Stimulated activated memory B cell treated with anti-CD40 and anti-IgM and Interleukin-4, amounts not matched to agents 10 μg/mL and 1 μg/mL and 100 μg/mL, for 72 hours (primary cell): ENCODE measurements around the gene ETFB.

Experiments used
- ATAC-seq: fragments of 150-1000 bp; cut with Tn5 transposase; 2 replicates; pipeline ENCODE4 v1.10.0; 2021
- H3K27ac Mint-ChIP-seq: one replicate; pipeline ENCODE4 v1.8.0; 2022; ENCODE audit warnings: mild to moderate bottlenecking, mixed read lengths
- H3K27me3 Mint-ChIP-seq: one replicate; pipeline ENCODE4 v1.8.0; 2022; ENCODE audit warnings: mixed read lengths
- H3K36me3 Mint-ChIP-seq: one replicate; pipeline ENCODE4 v1.8.0; 2022; ENCODE audit warnings: mixed read lengths
- H3K4me1 Mint-ChIP-seq: one replicate; pipeline ENCODE4 v1.8.0; 2022; ENCODE audit warnings: mixed read lengths
- H3K4me3 Mint-ChIP-seq: one replicate; pipeline ENCODE4 v1.8.0; 2022; ENCODE audit warnings: mild to moderate bottlenecking, moderate library complexity, mixed read lengths
- H3K9me3 Mint-ChIP-seq: one replicate; pipeline ENCODE4 v1.8.0; 2022; ENCODE audit warnings: mixed read lengths

ETFB gene

GRCh38 chr19:51366389-51367254 lies 434 bp upstream of the ETFB start:
- peaks cover 61% of the 10 kb centered on the region for H3K4me1 Mint-ChIP-seq
- H3K9me3 Mint-ChIP-seq = no peaks in the 10 kb centered on the region
- peak; percentile 78 for ATAC-seq
- peak overlapping the region; percentile 94 for H3K4me3 Mint-ChIP-seq
- no peaks in the 10 kb centered on the region for H3K36me3 Mint-ChIP-seq
- H3K27ac Mint-ChIP-seq = peak overlapping the region; percentile 89
- H3K27me3 Mint-ChIP-seq = no peaks in the 10 kb centered on the region

- Mint-ChIP-seq H3K9me3 (no peaks in the 10 kb centered on the region), H3K4me1 (peaks cover 55% of the 10 kb centered on the region), H3K4me3 (peak overlapping the region; percentile 94), H3K27ac (peak overlapping the region; percentile 89), H3K27me3 (no peaks in the 10 kb centered on the region), H3K36me3 (no peaks in the 10 kb centered on the region)
- ATAC-seq = no peak
These were observed 800 bp downstream of the ETFB start for GRCh38 chr19:51365211-51365964.

DNA sequence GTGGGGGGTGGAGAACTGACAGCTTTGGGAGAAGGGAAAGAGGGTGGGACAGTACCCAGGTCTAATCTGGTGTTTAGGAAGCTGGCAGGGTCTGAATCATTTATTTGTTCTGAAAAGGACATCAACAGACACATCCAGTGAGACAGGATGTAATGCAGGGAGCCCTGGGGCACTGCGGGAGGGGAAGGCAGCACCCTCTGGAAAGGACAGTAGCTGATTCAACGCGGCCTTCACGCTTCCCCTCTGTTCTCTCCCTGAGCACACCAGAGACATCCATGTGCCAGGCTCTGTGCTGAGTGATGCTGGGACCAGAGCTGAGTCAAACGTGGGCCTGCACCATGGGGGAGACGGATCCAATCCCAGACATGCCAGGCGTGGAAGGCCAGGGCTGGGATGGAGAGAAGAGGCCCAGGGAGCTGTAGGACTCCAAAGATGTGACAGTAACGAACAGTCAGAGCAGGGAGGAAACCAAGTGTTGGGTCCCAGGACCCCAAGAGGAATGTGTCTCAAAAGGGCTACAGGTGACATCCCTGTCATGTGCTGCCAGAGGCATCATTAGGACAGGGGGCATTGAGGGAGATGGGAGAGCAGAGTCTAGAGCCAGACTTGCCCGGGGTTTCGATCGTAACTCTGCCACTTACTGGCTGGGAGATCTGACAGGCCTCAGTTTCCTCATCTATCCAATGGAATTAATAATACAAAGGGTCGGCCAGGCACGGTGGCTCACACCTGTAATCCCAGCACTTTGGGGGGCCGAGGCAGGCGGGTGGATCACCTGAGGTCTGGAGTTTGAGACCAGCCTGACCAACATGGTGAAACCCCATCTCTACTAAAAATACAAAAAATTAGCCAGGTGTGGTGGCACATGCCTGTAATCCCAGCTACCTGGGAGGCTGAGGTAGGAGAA lies 1.7 kb downstream of the ETFB start:
- no peaks in the 10 kb centered on the region for H3K9me3 Mint-ChIP-seq
- no peaks in the 10 kb centered on the region for H3K36me3 Mint-ChIP-seq
- H3K27ac Mint-ChIP-seq = peak overlapping the region; percentile 80
- H3K27me3 Mint-ChIP-seq = no peaks in the 10 kb centered on the region
- peak overlapping the region; percentile 8 for H3K4me3 Mint-ChIP-seq
- no peak for ATAC-seq
- peaks cover 52% of the 10 kb centered on the region for H3K4me1 Mint-ChIP-seq

DNA sequence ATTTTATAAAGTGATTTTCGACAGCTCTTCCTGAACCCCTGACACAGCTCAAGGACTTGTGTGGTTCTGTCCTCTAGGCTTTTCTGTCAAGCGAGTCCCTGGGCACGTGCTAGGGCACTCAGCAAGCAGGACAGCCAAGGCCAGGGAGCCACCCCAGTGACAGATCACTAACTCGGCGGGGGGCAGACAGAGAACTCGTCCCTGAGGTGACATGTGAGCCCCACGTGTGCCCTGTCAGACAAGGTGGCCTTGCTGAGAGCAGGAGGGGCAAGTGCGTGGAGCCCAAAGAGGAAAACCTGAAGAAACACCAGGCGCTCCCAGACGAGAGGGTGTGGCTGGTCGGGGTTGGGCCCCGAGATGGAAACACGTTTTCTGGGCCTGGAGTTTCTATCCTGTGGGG lies 4.9 kb downstream of the ETFB start:
- ATAC-seq = no peak
- H3K36me3 Mint-ChIP-seq = peaks cover 15% of the 10 kb centered on the region
- H3K27ac Mint-ChIP-seq = no peak overlapping the region
- no peaks in the 10 kb centered on the region for H3K27me3 Mint-ChIP-seq
- no peak overlapping the region for H3K4me3 Mint-ChIP-seq
- no peaks in the 10 kb centered on the region for H3K9me3 Mint-ChIP-seq
- peaks cover 39% of the 10 kb centered on the region for H3K4me1 Mint-ChIP-seq

- H3K27ac Mint-ChIP-seq = no peak overlapping the region
- no peak for ATAC-seq
- no peak overlapping the region for H3K4me3 Mint-ChIP-seq
- peaks cover 17% of the 10 kb centered on the region for H3K36me3 Mint-ChIP-seq
- H3K27me3 Mint-ChIP-seq = no peaks in the 10 kb centered on the region
- H3K9me3 Mint-ChIP-seq = no peaks in the 10 kb centered on the region
- peaks cover 27% of the 10 kb centered on the region for H3K4me1 Mint-ChIP-seq
These were observed 6.9 kb downstream of the ETFB start for GRCh38 chr19:51359294-51359693.

DNA sequence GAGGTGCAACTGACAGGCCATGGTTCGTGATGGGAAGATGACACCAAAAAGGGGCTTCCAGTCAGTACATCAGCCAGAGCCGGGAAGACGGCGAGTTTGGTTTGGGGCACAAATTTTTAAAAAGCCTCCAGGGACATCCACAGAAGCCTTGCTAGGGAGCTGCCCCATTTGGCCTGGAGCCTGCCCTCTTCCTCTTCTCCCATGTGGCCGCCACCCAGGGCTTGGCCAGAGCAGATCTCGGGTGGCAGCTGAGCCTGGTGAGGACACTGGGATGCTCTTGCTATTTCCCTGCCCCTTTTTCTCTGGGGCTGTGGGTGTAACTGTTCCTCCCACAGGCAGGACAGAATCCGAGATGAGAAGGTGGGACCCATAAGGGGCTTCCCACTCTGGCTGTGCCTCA lies 8.2 kb downstream of the ETFB start:
- H3K9me3 Mint-ChIP-seq = no peaks in the 10 kb centered on the region
- ATAC-seq = no peak
- peaks cover 22% of the 10 kb centered on the region for H3K36me3 Mint-ChIP-seq
- no peak overlapping the region for H3K4me3 Mint-ChIP-seq
- peaks cover 13% of the 10 kb centered on the region for H3K4me1 Mint-ChIP-seq
- H3K27ac Mint-ChIP-seq = no peak overlapping the region
- H3K27me3 Mint-ChIP-seq = no peaks in the 10 kb centered on the region

DNA sequence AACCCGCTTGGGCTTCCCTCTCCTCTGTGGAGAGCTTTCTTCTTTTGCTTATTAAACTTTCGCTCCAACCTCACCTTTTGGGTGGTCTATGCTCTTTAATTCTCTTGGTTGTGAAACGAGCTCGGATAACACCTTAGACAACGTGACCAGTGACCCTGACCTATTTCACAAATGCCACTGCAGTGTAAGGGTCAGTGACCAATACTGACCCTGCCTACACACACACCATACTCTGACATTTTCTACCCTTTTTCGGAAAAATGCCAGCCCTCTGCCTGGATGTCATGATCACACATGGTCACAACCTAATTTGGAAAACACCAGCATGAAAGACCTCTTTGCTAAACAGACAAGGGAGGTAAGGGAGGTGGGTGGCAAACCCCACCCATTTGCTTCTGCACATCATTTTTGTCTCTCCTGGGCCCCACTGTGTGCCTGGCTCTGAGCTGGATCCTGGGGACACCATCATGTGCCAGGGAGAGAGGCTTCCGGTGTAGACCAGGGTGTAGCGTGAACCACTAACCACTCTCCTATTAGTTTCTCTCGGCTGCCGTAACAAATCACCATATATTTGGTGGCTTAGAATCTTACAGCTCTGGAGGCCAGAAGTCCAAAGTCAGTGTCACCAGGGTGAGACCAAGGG lies 9.9 kb downstream of the ETFB start:
- Mint-ChIP-seq H3K27me3 (no peaks in the 10 kb centered on the region), H3K36me3 (peaks cover 37% of the 10 kb centered on the region), H3K4me1 (peaks cover 7% of the 10 kb centered on the region), H3K9me3 (no peaks in the 10 kb centered on the region), H3K27ac (no peak overlapping the region), H3K4me3 (no peak overlapping the region)
- ATAC-seq = no peak

DNA sequence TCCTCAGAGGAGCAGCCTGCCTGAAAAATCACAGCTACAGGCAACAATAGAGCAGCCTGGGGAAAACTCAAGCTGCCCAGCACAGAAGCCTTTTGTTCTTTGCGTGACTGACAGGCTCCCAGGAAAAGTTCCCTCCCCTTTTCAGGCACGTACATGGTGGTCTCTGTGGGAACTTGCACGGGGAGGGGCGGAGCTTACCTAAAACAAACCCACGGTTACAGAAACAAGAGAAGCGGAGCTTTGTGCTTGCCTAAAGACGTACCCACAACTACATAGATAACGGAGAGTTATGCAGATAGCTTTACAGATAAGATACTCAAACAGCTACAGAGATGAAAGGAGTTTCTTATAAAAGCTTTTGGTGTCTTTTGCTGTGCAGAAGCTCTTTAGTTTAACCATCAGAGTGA lies 11.4 kb downstream of the ETFB start:
- peaks cover 51% of the 10 kb centered on the region for H3K36me3 Mint-ChIP-seq
- ATAC-seq = no peak
- H3K9me3 Mint-ChIP-seq = no peaks in the 10 kb centered on the region
- no peak overlapping the region for H3K27ac Mint-ChIP-seq
- H3K4me1 Mint-ChIP-seq = no peaks in the 10 kb centered on the region
- no peak overlapping the region for H3K4me3 Mint-ChIP-seq
- no peaks in the 10 kb centered on the region for H3K27me3 Mint-ChIP-seq

GRCh38 chr19:51354103-51354741 lies 12.0 kb downstream of the ETFB start:
- Mint-ChIP-seq H3K27me3 (no peaks in the 10 kb centered on the region), H3K4me1 (no peaks in the 10 kb centered on the region), H3K36me3 (peaks cover 54% of the 10 kb centered on the region), H3K4me3 (no peak overlapping the region), H3K27ac (peak overlapping the region; percentile 24), H3K9me3 (no peaks in the 10 kb centered on the region)
- no peak for ATAC-seq

GRCh38 chr19:51352783-51353360 lies 13.3 kb downstream of the ETFB start:
- Mint-ChIP-seq H3K4me3 (no peak overlapping the region), H3K27me3 (no peaks in the 10 kb centered on the region), H3K4me1 (no peaks in the 10 kb centered on the region), H3K36me3 (peaks cover 53% of the 10 kb centered on the region), H3K9me3 (no peaks in the 10 kb centered on the region), H3K27ac (peak overlapping the region; percentile 9)
- no peak for ATAC-seq

GRCh38 chr19:51351266-51351990 lies 14.8 kb downstream of the ETFB start:
- no peaks in the 10 kb centered on the region for H3K27me3 Mint-ChIP-seq
- H3K9me3 Mint-ChIP-seq = no peaks in the 10 kb centered on the region
- H3K27ac Mint-ChIP-seq = peak overlapping the region; percentile 9
- no peak for ATAC-seq
- H3K4me1 Mint-ChIP-seq = no peaks in the 10 kb centered on the region
- H3K4me3 Mint-ChIP-seq = no peak overlapping the region
- peaks cover 54% of the 10 kb centered on the region for H3K36me3 Mint-ChIP-seq

DNA sequence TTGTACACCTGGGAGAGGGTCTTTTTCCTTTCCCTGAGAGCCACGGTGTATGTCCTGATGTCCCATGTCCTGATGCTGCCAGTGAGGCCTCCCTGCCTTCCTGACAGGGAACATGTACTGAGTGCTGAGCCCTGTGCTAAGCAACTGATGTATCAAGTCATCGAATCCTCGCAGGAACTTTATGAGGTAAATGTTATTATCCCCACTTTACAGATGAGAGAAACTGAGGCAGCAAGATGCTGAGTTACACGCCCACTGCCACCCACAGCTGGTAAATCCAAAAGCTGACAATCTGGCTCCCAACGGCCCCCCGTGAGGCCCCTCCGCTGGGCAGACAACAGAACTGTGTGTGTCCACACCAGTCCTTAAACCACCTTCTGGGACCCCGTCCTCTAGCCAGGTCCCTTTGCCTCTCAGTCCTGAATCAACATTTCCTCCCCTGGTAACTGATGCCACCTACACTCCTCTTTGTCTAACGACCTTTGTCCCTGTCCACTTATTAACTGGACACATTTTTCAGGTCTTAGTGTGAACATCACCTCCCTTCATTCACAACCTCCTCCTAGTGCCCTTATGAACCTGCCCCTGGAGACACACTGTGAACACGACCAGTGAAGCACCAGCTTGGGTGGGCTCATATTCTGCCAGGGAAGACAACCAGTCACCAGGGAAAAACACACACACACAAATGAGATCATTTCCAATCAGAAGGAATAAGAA lies 18.8 kb downstream of the ETFB start:
- Mint-ChIP-seq H3K27ac (no peak overlapping the region), H3K4me3 (no peak overlapping the region), H3K4me1 (peaks cover 29% of the 10 kb centered on the region), H3K27me3 (no peaks in the 10 kb centered on the region), H3K9me3 (no peaks in the 10 kb centered on the region), H3K36me3 (peaks cover 40% of the 10 kb centered on the region)
- ATAC-seq = no peak

GRCh38 chr19:51346742-51347141 lies 19.4 kb downstream of the ETFB start:
- peaks cover 34% of the 10 kb centered on the region for H3K36me3 Mint-ChIP-seq

More at GRCh38 chr19:51346742-51347141, 19.4 kb downstream of the ETFB start:
- no peak overlapping the region for H3K27ac Mint-ChIP-seq
- ATAC-seq = no peak
- H3K9me3 Mint-ChIP-seq = no peaks in the 10 kb centered on the region
- no peaks in the 10 kb centered on the region for H3K27me3 Mint-ChIP-seq
- H3K4me3 Mint-ChIP-seq = no peak overlapping the region
- peaks cover 35% of the 10 kb centered on the region for H3K4me1 Mint-ChIP-seq
